ENCODE results near the gene IL1RAPL1. TPM values are rescaled to one million over a fixed set of nuclear protein-coding genes. Genes with fewer than 3 reads are reported as not detected.
A peak's percentile ranks its signal among the peaks of the same experiment; 100 is the strongest.

Gene IL1RAPL1
- total RNA-seq, 2 experiments from 2014 or later, result not detected

DNA sequence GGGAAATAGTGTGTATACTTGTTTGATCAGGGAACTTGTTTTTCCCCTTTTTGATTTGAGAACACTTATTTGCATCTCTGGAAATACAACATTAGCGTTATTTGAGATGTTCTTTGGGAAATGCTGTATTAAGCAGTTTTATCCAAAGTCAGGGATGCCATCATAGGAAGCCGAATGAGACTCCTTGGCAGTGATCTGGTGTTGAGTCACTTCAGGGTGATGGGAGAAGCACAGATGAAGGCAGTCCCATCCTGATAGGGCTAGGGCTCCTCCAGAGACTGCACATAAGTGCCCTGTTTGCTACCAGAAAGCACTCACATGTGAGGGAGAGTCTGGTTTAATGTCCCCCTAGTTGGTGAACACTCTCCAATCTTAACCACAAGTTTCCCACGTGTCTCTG is 62.3 kb downstream of the IL1RAPL1 start:
- intact Hi-C loops (cut with micrococcal nuclease), result no loop called here
- no peaks in the 10 kb centered on the region for H3K27me3 Mint-ChIP-seq (ENCODE audit: low read depth)
- CTCF ChIA-PET, result no interaction called here
- no peak overlapping the region for H3K27ac Mint-ChIP-seq
- DNase-seq, result no peak
- H3K4me3 Mint-ChIP-seq, result no peak overlapping the region
- no peaks in the 10 kb centered on the region for H3K9me3 Mint-ChIP-seq
- no peaks in the 10 kb centered on the region for H3K4me1 Mint-ChIP-seq (ENCODE audit: low read depth)
- no peaks in the 10 kb centered on the region for H3K36me3 Mint-ChIP-seq (ENCODE audit: low read depth)

DNA sequence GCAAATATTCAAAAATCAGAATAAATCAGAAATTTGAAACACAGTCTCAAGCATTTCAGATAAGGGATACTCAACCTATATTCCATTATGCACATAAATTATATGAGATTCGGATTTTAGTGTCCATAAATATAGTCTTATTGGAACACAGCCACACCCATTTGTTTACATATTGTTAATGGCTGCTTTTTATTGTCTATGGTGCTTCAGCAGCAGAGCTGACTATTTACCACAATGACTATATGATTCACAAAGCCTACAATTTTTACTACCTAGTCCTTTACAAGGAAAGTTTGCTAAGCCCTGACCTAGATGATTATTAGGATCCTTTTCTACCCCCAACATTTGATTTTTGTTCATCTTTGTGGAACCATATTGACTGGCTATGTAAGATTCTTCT is 63.9 kb downstream of the IL1RAPL1 start:
- Mint-ChIP-seq H3K27ac (no peak overlapping the region), H3K4me1 (ENCODE audit: low read depth) (no peaks in the 10 kb centered on the region), H3K36me3 (ENCODE audit: low read depth) (no peaks in the 10 kb centered on the region), H3K9me3 (no peaks in the 10 kb centered on the region), H3K27me3 (ENCODE audit: low read depth) (no peaks in the 10 kb centered on the region), H3K4me3 (no peak overlapping the region)
- no peak for DNase-seq
- CTCF ChIA-PET, result no interaction called here
- intact Hi-C loops (cut with micrococcal nuclease), result no loop called here

DNA sequence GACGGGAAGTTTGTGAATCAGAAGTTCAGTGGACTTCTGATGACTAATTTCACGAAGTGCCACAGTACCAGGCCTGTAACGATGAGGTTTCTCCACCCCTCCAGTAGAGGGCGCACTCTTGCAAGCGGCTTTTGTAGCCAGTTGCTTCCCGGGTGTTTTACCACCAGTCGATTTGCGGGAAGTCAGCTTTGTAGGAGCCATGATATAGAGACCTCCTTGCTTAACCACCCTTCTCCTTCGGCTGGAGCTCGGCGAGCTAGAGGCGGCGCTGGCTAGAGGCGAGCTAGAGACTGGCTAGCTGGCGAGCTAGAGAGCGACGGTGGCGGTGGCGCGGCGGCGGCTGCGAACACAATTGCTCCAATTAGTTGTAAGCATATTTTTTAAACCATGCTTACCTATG is 72.0 kb downstream of the IL1RAPL1 start:
- Mint-ChIP-seq H3K4me3 (no peak overlapping the region), H3K9me3 (no peaks in the 10 kb centered on the region), H3K27me3 (ENCODE audit: low read depth) (no peaks in the 10 kb centered on the region), H3K36me3 (ENCODE audit: low read depth) (no peaks in the 10 kb centered on the region), H3K4me1 (ENCODE audit: low read depth) (no peaks in the 10 kb centered on the region), H3K27ac (no peak overlapping the region)
- peak; percentile 4 for DNase-seq
- CTCF ChIA-PET, result no interaction called here
- intact Hi-C loops (cut with micrococcal nuclease), result no loop called here

DNA sequence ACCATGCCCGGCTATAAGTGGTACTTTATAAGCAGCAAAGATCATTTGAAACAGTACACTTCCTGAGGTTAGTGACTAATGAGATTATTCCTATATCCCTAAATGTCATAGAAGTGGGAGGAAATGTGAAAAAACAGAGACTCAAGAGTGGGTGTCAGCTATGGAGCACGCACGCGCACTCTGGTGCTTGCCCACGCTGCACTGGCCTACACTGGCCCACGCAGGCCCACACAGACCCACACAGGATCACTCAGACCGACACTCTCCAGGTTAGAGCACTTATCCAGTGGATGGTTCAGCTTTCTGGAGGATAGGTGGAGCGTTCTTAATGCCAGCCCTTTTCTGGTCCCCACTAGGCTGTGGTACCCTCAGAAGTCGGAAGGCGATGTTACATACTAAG is 78.5 kb downstream of the IL1RAPL1 start:
- DNase-seq, result no peak
- H3K27ac Mint-ChIP-seq, result no peak overlapping the region
- H3K9me3 Mint-ChIP-seq, result no peaks in the 10 kb centered on the region
- H3K27me3 Mint-ChIP-seq (ENCODE audit: low read depth), result no peaks in the 10 kb centered on the region
- H3K4me3 Mint-ChIP-seq, result no peak overlapping the region
- H3K36me3 Mint-ChIP-seq (ENCODE audit: low read depth), result no peaks in the 10 kb centered on the region
- CTCF ChIA-PET, result no interaction called here
- intact Hi-C loops (cut with micrococcal nuclease), result no loop called here
- H3K4me1 Mint-ChIP-seq (ENCODE audit: low read depth), result no peaks in the 10 kb centered on the region

DNA sequence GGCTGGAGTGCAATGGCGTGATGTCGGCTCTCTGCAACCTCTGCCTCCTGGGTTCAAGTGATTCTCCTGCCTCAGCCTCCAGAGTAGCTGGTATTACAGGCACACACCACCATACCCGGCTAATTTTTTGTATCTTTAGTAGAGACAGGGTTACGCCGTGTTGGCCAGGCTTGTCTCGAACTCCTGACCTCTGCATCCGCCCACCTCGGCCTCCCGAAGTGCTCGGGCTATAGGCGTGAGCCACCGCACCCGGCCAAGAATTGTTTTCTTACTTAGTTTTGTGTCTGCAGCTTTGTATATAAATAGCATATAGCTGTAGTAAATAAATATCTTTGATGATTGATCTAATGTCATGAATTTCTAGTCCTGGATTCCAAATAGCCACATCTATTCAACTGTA is 81.1 kb downstream of the IL1RAPL1 start:
- CTCF ChIA-PET, result no interaction called here
- Mint-ChIP-seq H3K4me1 (ENCODE audit: low read depth) (no peaks in the 10 kb centered on the region), H3K4me3 (no peak overlapping the region), H3K27me3 (ENCODE audit: low read depth) (no peaks in the 10 kb centered on the region), H3K27ac (no peak overlapping the region), H3K9me3 (peaks cover 2% of the 10 kb centered on the region), H3K36me3 (ENCODE audit: low read depth) (no peaks in the 10 kb centered on the region)
- DNase-seq, result no peak
- intact Hi-C loops (cut with micrococcal nuclease), result no loop called here

DNA sequence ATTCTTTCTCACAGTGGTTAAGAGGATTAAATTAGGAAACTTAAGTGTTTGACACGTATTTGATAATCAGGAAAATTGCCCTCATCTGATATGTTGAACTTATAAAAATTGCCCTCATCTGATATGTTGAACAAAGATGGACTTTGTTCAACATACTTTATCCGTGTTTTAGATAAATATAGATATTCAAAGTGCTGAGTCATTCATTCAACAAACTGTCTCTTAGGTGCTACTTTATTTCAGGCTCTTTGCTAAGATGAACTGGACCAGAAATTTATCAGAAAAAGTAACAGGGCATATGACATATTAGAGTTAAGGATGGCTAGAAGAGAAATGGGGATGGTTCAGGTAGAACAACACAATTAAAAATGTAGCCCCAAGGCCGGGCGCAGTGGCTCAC is 81.7 kb downstream of the IL1RAPL1 start:
- no peak overlapping the region for H3K27ac Mint-ChIP-seq
- no peaks in the 10 kb centered on the region for H3K36me3 Mint-ChIP-seq (ENCODE audit: low read depth)
- H3K9me3 Mint-ChIP-seq, result peaks cover 2% of the 10 kb centered on the region
- no peaks in the 10 kb centered on the region for H3K27me3 Mint-ChIP-seq (ENCODE audit: low read depth)
- no peaks in the 10 kb centered on the region for H3K4me1 Mint-ChIP-seq (ENCODE audit: low read depth)
- CTCF ChIA-PET, result no interaction called here
- no peak for DNase-seq
- no peak overlapping the region for H3K4me3 Mint-ChIP-seq
- intact Hi-C loops (cut with micrococcal nuclease), result no loop called here

DNA sequence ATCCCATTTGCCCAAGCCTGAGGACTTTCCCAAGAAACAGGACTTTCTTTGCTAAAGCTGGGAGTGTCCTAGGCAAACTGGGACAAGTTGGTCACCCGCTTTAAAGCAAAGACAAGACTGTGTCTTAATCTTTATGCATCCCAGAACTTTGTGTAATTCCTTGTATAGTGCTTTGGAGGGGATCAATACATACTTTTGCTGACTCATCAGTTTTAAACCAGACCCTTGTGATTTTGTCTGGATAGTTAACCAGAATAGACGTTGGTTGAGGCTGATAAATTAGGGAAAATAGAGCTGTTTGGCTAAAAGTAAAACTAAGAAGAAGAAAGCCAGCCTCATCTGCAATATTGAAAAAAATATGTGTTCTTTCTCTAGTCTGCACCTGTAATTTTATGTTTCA is 82.8 kb downstream of the IL1RAPL1 start:
- no peak for DNase-seq
- peaks cover 2% of the 10 kb centered on the region for H3K9me3 Mint-ChIP-seq
- intact Hi-C loops (cut with micrococcal nuclease), result no loop called here

DNA sequence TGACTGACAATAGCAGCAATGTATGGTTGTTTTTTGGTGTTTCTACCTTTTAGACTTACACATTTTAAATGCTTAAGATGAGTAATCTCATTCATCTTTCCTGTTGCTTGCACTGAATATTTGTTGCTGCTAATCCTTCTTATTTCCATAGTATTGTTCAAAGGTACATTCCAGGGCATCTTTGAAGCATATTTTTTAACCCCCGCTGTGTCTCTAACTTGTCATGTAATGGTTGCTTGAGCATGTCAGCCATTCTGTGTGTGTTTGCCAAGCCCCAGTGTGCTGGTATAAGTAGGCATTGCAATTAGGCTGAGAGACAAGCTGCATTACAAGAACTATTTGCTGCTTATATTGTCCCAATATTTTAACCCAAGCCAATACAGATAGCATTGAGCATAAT is 87.9 kb downstream of the IL1RAPL1 start:
- Mint-ChIP-seq H3K27ac (no peak overlapping the region), H3K27me3 (ENCODE audit: low read depth) (no peaks in the 10 kb centered on the region), H3K4me3 (no peak overlapping the region), H3K36me3 (ENCODE audit: low read depth) (no peaks in the 10 kb centered on the region), H3K9me3 (peaks cover 2% of the 10 kb centered on the region), H3K4me1 (ENCODE audit: low read depth) (no peaks in the 10 kb centered on the region)
- intact Hi-C loops (cut with micrococcal nuclease), result no loop called here
- no peak for DNase-seq
- CTCF ChIA-PET, result no interaction called here

More for the DNA sequence above, 82.8 kb downstream of the IL1RAPL1 start:
- Mint-ChIP-seq H3K27me3 (ENCODE audit: low read depth) (no peaks in the 10 kb centered on the region), H3K36me3 (ENCODE audit: low read depth) (no peaks in the 10 kb centered on the region), H3K27ac (no peak overlapping the region), H3K4me3 (no peak overlapping the region), H3K4me1 (ENCODE audit: low read depth) (no peaks in the 10 kb centered on the region)
- CTCF ChIA-PET, result no interaction called here

DNA sequence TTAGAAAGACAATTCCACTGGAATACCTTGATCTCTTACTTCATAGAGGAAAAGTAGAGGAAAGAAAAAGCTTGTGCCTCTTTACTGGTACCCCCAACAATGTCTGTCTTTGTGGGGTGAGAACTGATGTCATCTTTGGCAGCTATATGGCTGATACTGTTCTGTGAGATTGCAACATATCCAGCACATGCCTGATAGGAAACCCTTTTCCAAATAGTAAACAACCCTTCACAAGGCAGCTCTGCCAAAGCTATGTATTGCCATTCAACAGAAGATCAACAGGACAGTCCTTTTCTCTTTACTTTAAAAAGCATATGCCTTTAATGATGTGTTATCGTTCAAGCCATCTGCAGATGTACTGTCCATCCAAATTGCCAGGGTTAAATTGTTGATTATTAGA is 105.9 kb downstream of the IL1RAPL1 start:
- Mint-ChIP-seq H3K4me3 (no peak overlapping the region), H3K4me1 (ENCODE audit: low read depth) (no peaks in the 10 kb centered on the region), H3K36me3 (ENCODE audit: low read depth) (no peaks in the 10 kb centered on the region), H3K27ac (no peak overlapping the region), H3K9me3 (peaks cover 5% of the 10 kb centered on the region), H3K27me3 (ENCODE audit: low read depth) (no peaks in the 10 kb centered on the region)
- CTCF ChIA-PET, result no interaction called here
- no peak for DNase-seq
- intact Hi-C loops (cut with micrococcal nuclease), result no loop called here

DNA sequence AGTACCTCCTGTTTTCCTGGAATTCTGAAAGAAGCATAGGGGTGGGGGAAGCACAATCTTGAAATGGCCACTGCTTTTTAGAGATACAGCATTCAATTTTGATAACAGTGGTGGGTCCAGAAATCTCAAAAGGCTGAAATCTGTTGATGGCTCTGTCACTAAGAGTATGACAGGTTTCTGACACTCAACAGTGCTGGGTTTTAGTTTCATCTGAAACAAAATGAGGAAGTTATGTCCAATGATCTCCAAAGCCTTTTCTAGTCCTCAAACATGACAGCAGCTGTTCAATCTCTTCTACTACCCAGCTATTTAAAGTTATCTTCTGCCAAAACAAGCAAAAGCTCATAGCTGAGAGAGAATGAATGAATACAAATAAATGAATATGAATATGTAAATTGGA is 110.5 kb downstream of the IL1RAPL1 start:
- Mint-ChIP-seq H3K4me1 (ENCODE audit: low read depth) (no peaks in the 10 kb centered on the region), H3K27ac (no peak overlapping the region), H3K27me3 (ENCODE audit: low read depth) (no peaks in the 10 kb centered on the region), H3K36me3 (ENCODE audit: low read depth) (no peaks in the 10 kb centered on the region), H3K4me3 (no peak overlapping the region), H3K9me3 (no peaks in the 10 kb centered on the region)
- DNase-seq, result no peak
- CTCF ChIA-PET, result no interaction called here
- intact Hi-C loops (cut with micrococcal nuclease), result no loop called here

DNA sequence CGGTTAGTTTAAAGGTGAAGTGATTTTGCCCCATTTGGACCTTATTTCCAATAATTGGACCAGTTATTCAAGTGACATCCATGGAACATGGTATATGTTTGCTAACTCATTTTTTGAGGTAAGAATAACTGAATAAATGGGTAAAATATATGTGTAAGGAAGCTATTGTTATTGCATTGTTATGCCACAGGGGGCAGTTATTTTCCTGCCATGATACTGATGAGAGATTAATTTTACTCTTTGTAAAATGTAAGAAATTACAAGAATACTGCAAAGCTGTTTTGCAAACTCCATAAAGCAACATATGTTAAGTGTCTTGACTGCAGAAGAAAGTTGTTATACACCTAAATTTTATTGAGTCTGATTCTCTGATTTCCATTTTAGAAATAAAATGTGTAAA is 114.0 kb downstream of the IL1RAPL1 start:
- no peaks in the 10 kb centered on the region for H3K4me1 Mint-ChIP-seq (ENCODE audit: low read depth)

DNA sequence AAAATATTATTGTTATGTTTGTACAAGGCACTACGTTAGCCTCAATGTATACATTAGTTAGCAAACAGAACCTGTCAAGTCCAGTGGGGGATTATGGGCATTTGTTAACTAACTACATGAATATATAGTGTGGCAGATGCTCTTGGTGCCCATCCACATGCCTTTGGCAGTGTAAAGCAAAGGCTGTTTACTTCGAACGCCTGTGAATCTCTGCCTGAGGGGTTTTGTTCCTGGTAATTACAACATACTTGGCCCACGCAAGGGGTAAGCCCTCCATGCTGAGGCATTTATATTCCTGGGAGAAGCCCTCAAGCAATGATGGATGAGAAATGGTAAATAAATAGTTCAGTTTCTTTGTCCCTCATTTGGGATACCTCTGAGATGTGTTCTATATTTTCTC is 119.7 kb downstream of the IL1RAPL1 start:
- CTCF ChIA-PET, result no interaction called here
- H3K4me1 Mint-ChIP-seq (ENCODE audit: low read depth), result no peaks in the 10 kb centered on the region
- H3K27me3 Mint-ChIP-seq (ENCODE audit: low read depth), result no peaks in the 10 kb centered on the region
- no peaks in the 10 kb centered on the region for H3K9me3 Mint-ChIP-seq
- no peak for DNase-seq
- no peaks in the 10 kb centered on the region for H3K36me3 Mint-ChIP-seq (ENCODE audit: low read depth)
- H3K4me3 Mint-ChIP-seq, result no peak overlapping the region
- intact Hi-C loops (cut with micrococcal nuclease), result no loop called here
- H3K27ac Mint-ChIP-seq, result no peak overlapping the region

More for the DNA sequence above, 114.0 kb downstream of the IL1RAPL1 start:
- DNase-seq, result no peak
- H3K36me3 Mint-ChIP-seq (ENCODE audit: low read depth), result no peaks in the 10 kb centered on the region
- H3K27me3 Mint-ChIP-seq (ENCODE audit: low read depth), result no peaks in the 10 kb centered on the region
- intact Hi-C loops (cut with micrococcal nuclease), result no loop called here
- no peak overlapping the region for H3K4me3 Mint-ChIP-seq
- no peak overlapping the region for H3K27ac Mint-ChIP-seq
- CTCF ChIA-PET, result no interaction called here
- H3K9me3 Mint-ChIP-seq, result no peaks in the 10 kb centered on the region

DNA sequence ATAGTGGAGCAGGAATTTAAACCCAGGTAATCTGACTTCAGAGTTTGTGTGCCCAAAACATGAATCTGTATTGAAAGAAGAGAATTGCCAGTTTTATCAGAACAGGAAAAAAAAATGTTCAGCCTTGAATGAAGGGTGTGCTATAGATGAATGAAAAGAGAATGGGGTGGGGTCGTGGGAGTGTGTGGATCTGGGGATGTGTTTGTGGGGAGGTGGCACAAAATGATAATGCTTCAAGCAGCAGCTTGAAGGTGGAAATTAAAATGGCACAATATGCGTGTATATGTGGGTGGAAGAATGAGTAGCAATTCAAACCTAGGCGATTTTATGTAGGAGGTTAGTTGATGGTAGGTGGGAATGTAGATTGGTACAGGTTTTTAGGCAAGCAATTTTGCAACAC is 122.2 kb downstream of the IL1RAPL1 start:
- Mint-ChIP-seq H3K36me3 (ENCODE audit: low read depth) (no peaks in the 10 kb centered on the region), H3K27ac (no peak overlapping the region), H3K9me3 (no peaks in the 10 kb centered on the region), H3K4me1 (ENCODE audit: low read depth) (no peaks in the 10 kb centered on the region), H3K27me3 (ENCODE audit: low read depth) (no peaks in the 10 kb centered on the region), H3K4me3 (no peak overlapping the region)
- CTCF ChIA-PET, result no interaction called here
- intact Hi-C loops (cut with micrococcal nuclease), result no loop called here
- no peak for DNase-seq

DNA sequence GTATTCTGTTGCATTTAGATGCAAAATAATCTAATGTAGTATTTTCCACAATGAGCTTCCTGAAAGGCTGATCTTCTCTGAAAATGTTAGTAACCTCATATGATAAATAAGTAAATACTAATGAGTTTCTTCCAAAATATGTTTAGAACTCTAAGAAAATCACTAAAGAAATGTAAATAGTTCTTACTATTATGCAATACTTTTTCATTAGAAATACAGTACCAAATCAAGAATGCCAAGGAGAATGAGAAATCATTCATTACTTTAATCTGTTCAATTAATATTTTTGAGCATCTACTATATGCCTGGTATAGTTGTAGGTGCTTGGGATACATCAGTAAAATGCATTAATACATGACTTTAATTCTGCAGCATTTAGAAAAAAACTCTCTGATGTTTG is 130.6 kb downstream of the IL1RAPL1 start:
- no peaks in the 10 kb centered on the region for H3K36me3 Mint-ChIP-seq (ENCODE audit: low read depth)
- CTCF ChIA-PET, result no interaction called here
- no peaks in the 10 kb centered on the region for H3K9me3 Mint-ChIP-seq
- no peak overlapping the region for H3K4me3 Mint-ChIP-seq
- H3K27me3 Mint-ChIP-seq (ENCODE audit: low read depth), result no peaks in the 10 kb centered on the region
- no peak for DNase-seq
- H3K4me1 Mint-ChIP-seq (ENCODE audit: low read depth), result no peaks in the 10 kb centered on the region
- H3K27ac Mint-ChIP-seq, result no peak overlapping the region
- intact Hi-C loops (cut with micrococcal nuclease), result no loop called here
